Adrenal gland (tissue), 5 donors: ENCODE results near the gene KCNC1.

Experiments
- CTCF ChIP-seq, 6 experiments: fragments of 450-650 bp in 4 of 6; fragments of 200-600 bp in 2 of 6; sonication (generic) in 1 of 6; IDR thresholded peaks; 1 replicate in 5 of 6; 2 replicates in 1 of 6; pipeline versions ENCODE4 v1.5.1 to v1.8.0; 2016 to 2021; ENCODE audit warnings: antibody characterized with exemption in 6 of 6, mild to moderate bottlenecking in 2 of 6, moderate library complexity in 1 of 6
- POLR2A ChIP-seq, 2 donors: fragments of 450-650 bp; IDR thresholded peaks; one replicate each; pipeline ENCODE4 v1.6.1; 2017; ENCODE audit warnings: antibody characterized with exemption in 2 of 2, mild to moderate bottlenecking in 2 of 2, moderate library complexity in 1 of 2
- donor health status: DM: no; HTN: no; CAD: no.

GRCh38 chr11:17695454-17696441 lies 38.8 kb upstream of the KCNC1 start:
- TF ChIP-seq CTCF (IDR thresholded peaks at IDR 0.05) = no peak
- TF ChIP-seq POLR2A (IDR thresholded peaks at IDR 0.05) = no peak
